SK-N-SH treated with all-trans-retinoic acid at 6 μM for 48 hours (cell line): ENCODE data around the gene PRKAR1B.

ENCODE experiments used
- ARNTL ChIP-seq: fragments of 450-650 bp; formaldehyde crosslinking; IDR thresholded peaks from 2 replicates; pipeline ENCODE4 v1.5.0; 2020; ENCODE audit warnings: low read depth, mild to moderate bottlenecking, moderate library complexity, borderline replicate concordance
- CSDC2 ChIP-seq: fragments of 250-450 bp; sonication (Bioruptor Pico); IDR thresholded peaks from 2 replicates; pipeline ENCODE4 v1.5.0; 2020; ENCODE audit warnings: mild to moderate bottlenecking, moderate library complexity
- GLIS3 ChIP-seq: fragments of 250-450 bp; sonication (Bioruptor Pico); IDR thresholded peaks from 2 replicates; pipeline ENCODE4 v1.5.0; 2020; ENCODE audit warnings: mild to moderate bottlenecking, moderate library complexity
- OSR1 ChIP-seq: fragments of 250-450 bp; sonication (Bioruptor Pico); IDR thresholded peaks from 2 replicates; pipeline ENCODE4 v1.8.0; 2022; ENCODE audit warnings: moderate library complexity, mild to moderate bottlenecking, inconsistent platforms
- PATZ1 ChIP-seq: fragments of 250-450 bp; sonication (Bioruptor Pico); IDR thresholded peaks from 2 replicates; pipeline ENCODE4 v1.8.0; 2020; ENCODE audit warnings: mild to moderate bottlenecking, moderate library complexity, borderline replicate concordance
- TCF4 ChIP-seq: fragments of 250-450 bp; sonication (Bioruptor Pico); IDR thresholded peaks from 2 replicates; pipeline ENCODE4 v1.8.0; 2021; ENCODE audit warnings: mild to moderate bottlenecking, moderate library complexity, borderline replicate concordance
- ZC3H10 ChIP-seq: fragments of 250-450 bp; sonication (Bioruptor Pico); IDR thresholded peaks from 2 replicates; pipeline ENCODE4 v1.5.1; 2021; ENCODE audit warnings: mild to moderate bottlenecking, moderate library complexity
- ZFP3 ChIP-seq: fragments of 250-450 bp; sonication (Bioruptor Pico); IDR thresholded peaks from 2 replicates; pipeline ENCODE4 v1.5.0; 2020; ENCODE audit warnings: mild to moderate bottlenecking, moderate library complexity
- ZNF565 ChIP-seq: fragments of 450-650 bp; formaldehyde crosslinking; conservative IDR thresholded peaks from 2 replicates; pipeline ENCODE4 v1.5.0; 2020; ENCODE audit warnings: low read depth, mild to moderate bottlenecking, moderate library complexity
- ZNF70 ChIP-seq: fragments of 450-650 bp; formaldehyde crosslinking; IDR thresholded peaks from 2 replicates; pipeline ENCODE4 v1.5.0; 2020; ENCODE audit warnings: mild to moderate bottlenecking, moderate library complexity
- TF ChIP-seq, protein P1 (sequence below): fragments of 250-450 bp; sonication (Bioruptor Pico); IDR thresholded peaks from 2 replicates; pipeline ENCODE4 v1.5.1; 2021; ENCODE audit warnings: mild to moderate bottlenecking, moderate library complexity

DNA sequence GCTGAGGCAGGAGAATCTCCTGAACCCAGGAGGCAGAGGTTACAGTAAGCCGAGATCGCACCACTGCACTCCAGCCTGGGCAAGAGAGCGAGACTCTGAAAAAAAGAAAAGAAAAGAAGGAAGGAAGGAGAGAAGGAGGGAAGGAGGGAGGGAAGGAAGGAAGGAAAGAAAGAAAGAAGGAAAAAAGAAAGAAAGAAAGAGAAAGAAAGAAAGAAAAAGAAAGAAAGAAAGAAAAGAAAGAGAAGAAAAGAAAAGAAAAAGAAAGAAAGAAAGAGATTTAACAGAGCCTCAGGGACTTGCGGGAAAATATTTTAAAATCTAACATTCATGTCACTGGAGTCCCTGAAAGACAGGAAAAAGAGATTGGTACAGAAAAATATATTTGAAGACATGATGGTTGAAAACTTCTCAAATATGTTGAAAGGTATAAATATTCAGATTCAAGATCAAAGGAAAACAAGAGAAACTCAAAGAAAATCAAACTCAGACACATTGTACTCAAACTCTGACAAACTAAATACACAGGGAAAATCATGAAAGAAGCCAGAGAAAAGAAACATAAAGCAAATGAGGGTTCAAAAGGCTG, 25.9 kb downstream of the PRKAR1B start:
- TF ChIP-seq ARNTL (no peak), GLIS3 (no peak), ZFP3 (CRISPR knock-in tag) (no peak), TCF4 (CRISPR knock-in tag) (no peak), ZC3H10 (CRISPR knock-in tag) (no peak), OSR1 (CRISPR knock-in tag) (no peak), ZNF565 (CRISPR knock-in tag) (no peak), ZNF70 (CRISPR knock-in tag) (no peak), CSDC2 (no peak), PATZ1 (CRISPR knock-in tag) (no peak)
- TF ChIP-seq, protein P1, sequence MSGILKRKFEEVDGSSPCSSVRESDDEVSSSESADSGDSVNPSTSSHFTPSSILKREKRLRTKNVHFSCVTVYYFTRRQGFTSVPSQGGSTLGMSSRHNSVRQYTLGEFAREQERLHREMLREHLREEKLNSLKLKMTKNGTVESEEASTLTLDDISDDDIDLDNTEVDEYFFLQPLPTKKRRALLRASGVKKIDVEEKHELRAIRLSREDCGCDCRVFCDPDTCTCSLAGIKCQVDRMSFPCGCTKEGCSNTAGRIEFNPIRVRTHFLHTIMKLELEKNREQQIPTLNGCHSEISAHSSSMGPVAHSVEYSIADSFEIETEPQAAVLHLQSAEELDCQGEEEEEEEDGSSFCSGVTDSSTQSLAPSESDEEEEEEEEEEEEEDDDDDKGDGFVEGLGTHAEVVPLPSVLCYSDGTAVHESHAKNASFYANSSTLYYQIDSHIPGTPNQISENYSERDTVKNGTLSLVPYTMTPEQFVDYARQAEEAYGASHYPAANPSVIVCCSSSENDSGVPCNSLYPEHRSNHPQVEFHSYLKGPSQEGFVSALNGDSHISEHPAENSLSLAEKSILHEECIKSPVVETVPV = no peak
